ENCODE data around the gene TBC1D5.
"Not testable (repeated sequence)": the region's sequence is repeated elsewhere in the genome, so short reads cannot be mapped to it uniquely, and the experiment has no call there.

- TF ChIP-seq CTCF (IDR thresholded peaks at IDR 0.05); EP300 (IDR thresholded peaks at IDR 0.05; ENCODE audit: low read depth); POLR2A (IDR thresholded peaks at IDR 0.05): not testable (repeated sequence)
Observed at GRCh38 chr3:17774180-17774910, 31.9 kb upstream of the TBC1D5 start.
